ENCODE measurements around the gene DTNB. TPM values are rescaled to one million over a fixed set of nuclear protein-coding genes. Genes with fewer than 3 reads are reported as not detected.

The DTNB gene
- total and polyA plus RNA-seq, 7 donors: 2.4 to 7.8 (median 4.8) TPM

DNA sequence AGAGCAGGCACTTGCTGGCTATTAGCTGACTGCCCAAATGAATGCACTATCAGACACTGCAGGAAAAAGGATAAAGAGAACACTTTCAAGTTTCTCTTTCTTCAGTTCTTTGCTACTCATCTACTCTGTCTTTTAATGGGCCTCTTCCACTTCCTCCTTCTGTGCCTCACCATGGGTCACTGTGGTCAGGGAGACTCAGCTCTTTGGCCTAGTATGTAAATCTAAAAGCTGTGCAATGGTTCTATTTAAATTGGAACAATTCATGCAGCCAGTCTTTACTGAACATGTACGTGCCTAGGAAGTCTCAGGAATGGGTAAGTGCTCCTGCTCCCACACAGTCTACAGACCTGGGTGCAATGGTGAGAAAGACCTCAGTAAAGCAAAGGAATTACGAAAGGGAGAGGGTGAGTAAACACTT lies 252.5 kb downstream of the DTNB start:
- intact Hi-C loops (cut with DNase I): no loop called here
- H3K27me3 ChIP-seq: no peaks in the 10 kb centered on the region
- 11 to 55% methylated on average over 2 of the region's 2 CpGs for WGBS, 2 donors
- no peak overlapping the region for H3K27ac ChIP-seq
- no peak for DNase-seq
- no peaks in the 10 kb centered on the region for H3K4me1 ChIP-seq
- no peak overlapping the region for H3K4me3 ChIP-seq
- no peaks in the 10 kb centered on the region for H3K9me3 ChIP-seq
- H3K36me3 ChIP-seq: no peaks in the 10 kb centered on the region
- no peak for TF ChIP-seq POLR2A (IDR thresholded peaks at IDR 0.05)

- DNase-seq: no peak
- H3K4me3 ChIP-seq: no peak overlapping the region
- intact Hi-C loops (cut with DNase I): no loop called here
- no peaks in the 10 kb centered on the region for H3K36me3 ChIP-seq
- TF ChIP-seq EP300 (IDR thresholded peaks at IDR 0.05) (no peak), CTCF (IDR thresholded peaks at IDR 0.05) (no peak), POLR2AphosphoS5 (IDR thresholded peaks at IDR 0.05) (no peak), POLR2A (IDR thresholded peaks at IDR 0.05) (no peak)
- H3K27me3 ChIP-seq: no peaks in the 10 kb centered on the region
- 71 to 93% methylated on average over 10 of the region's 10 CpGs for WGBS, 2 donors
- H3K4me1 ChIP-seq: no peaks in the 10 kb centered on the region
- H3K27ac ChIP-seq: no peak overlapping the region
- no peaks in the 10 kb centered on the region for H3K9me3 ChIP-seq
Measured at GRCh38 chr2:25419678-25420242, 253.6 kb downstream of the DTNB start.

- Histone ChIP-seq H3K27ac (no peak overlapping the region), H3K4me3 (no peak overlapping the region), H3K4me1 (no peaks in the 10 kb centered on the region), H3K9me3 (no peaks in the 10 kb centered on the region), H3K27me3 (no peaks in the 10 kb centered on the region), H3K36me3 (no peaks in the 10 kb centered on the region)
- intact Hi-C loops (cut with DNase I): no loop called here
- WGBS, 2 donors: 78 to 87% methylated on average over 13 of the region's 13 CpGs
- TF ChIP-seq POLR2A (IDR thresholded peaks at IDR 0.05) (no peak), CTCF (IDR thresholded peaks at IDR 0.05) (no peak), EP300 (IDR thresholded peaks at IDR 0.05) (no peak), POLR2AphosphoS5 (IDR thresholded peaks at IDR 0.05) (no peak)
- no peak for DNase-seq
Measured at GRCh38 chr2:25418944-25419677, 254.3 kb downstream of the DTNB start.

DNA sequence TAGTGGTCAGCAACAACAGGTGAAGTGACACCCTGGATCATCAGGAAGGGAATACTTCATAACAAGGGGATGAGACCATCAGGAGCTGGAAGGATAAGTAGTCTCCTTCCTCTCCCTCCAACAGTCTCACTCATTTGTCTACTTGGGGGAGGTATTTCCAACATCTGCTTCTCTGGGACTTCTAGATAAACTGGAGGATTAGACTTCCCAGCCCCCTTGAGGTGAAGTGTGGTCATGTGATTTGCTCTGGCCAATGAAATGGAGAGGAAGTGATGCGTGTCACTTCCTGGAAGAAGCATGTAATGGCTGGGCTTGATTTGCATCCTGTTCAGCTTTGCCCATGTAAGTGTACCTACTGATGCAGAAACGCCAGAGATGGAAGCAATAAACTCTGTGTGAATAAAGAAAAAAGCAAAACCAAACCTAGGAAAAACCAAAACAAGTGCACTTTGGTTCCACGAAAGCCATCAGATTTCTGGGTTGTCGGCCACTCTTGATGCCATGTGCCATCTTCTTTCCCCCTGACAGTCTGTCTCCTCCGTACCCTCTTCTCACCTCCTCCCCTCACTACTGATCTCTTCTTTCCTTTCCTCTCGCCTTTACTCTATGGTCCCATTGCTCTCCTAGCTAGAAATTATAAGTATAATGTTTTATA lies 255.5 kb downstream of the DTNB start:
- no peak for DNase-seq
- H3K4me1 ChIP-seq: no peaks in the 10 kb centered on the region
- H3K4me3 ChIP-seq: no peak overlapping the region
- H3K9me3 ChIP-seq: no peaks in the 10 kb centered on the region
- TF ChIP-seq POLR2AphosphoS5 (IDR thresholded peaks at IDR 0.05): no peak
- no peak for TF ChIP-seq EP300 (IDR thresholded peaks at IDR 0.05)
- no peak for TF ChIP-seq POLR2A (IDR thresholded peaks at IDR 0.05)
- no peak for TF ChIP-seq CTCF (IDR thresholded peaks at IDR 0.05)
- intact Hi-C loops (cut with DNase I): no loop called here
- H3K27me3 ChIP-seq: no peaks in the 10 kb centered on the region
- no peaks in the 10 kb centered on the region for H3K36me3 ChIP-seq
- no peak overlapping the region for H3K27ac ChIP-seq
- 90 to 96% methylated on average over 6 of the region's 6 CpGs for WGBS, 2 donors

GRCh38 chr2:25416674-25417073 lies 256.7 kb downstream of the DTNB start:
- intact Hi-C loops (cut with DNase I): no loop called here
- no peak for DNase-seq
- Histone ChIP-seq H3K4me3 (no peak overlapping the region), H3K27ac (no peak overlapping the region), H3K36me3 (no peaks in the 10 kb centered on the region), H3K27me3 (no peaks in the 10 kb centered on the region), H3K4me1 (no peaks in the 10 kb centered on the region), H3K9me3 (no peaks in the 10 kb centered on the region)
- WGBS, 2 donors: 88 to 91% methylated on average over 3 of the region's 3 CpGs
- no peak for TF ChIP-seq CTCF (IDR thresholded peaks at IDR 0.05)
- TF ChIP-seq POLR2AphosphoS5 (IDR thresholded peaks at IDR 0.05): no peak
- no peak for TF ChIP-seq POLR2A (IDR thresholded peaks at IDR 0.05)
- TF ChIP-seq EP300 (IDR thresholded peaks at IDR 0.05): no peak
